ENCODE data around the gene CCDC152. TPM values are rescaled to one million over a fixed set of nuclear protein-coding genes. Genes with fewer than 3 reads are reported as not detected.
"Not testable (repeated sequence)": the region's sequence is repeated elsewhere in the genome, so short reads cannot be mapped to it uniquely, and the experiment has no call there.

Gene CCDC152
- total and polyA plus RNA-seq, 2 donors (not counting 3 experiments of a cell fraction or from before 2014, with no cell fraction given), result 0.48 to 2.8 TPM

- H3K9me1 ChIP-seq (replicated peaks; ENCODE audit: control insufficient read depth, extremely low read depth, insufficient read depth, low read length), result no peaks in the 10 kb centered on the region
- H3K79me2 ChIP-seq (ENCODE audit: control insufficient read depth, insufficient read depth, low read length), result no peaks in the 10 kb centered on the region
- no peak for FAIRE-seq
- dilution Hi-C loops (cut with MboI; ENCODE audit: extremely low pct_ligation_motif_present, low sequenced_read_pairs) (no loop called here), intact Hi-C loops (cut with micrococcal nuclease) (no loop called here)
- H3K36me3 ChIP-seq (ENCODE audit: control insufficient read depth in 2 of 2, extremely low read depth in 1 of 2, insufficient read depth in 2 of 2, low read length in 2 of 2), result no peaks in the 10 kb centered on the region
- no peaks in the 10 kb centered on the region for H3K9me3 ChIP-seq (replicated peaks; ENCODE audit: control insufficient read depth, insufficient read depth, low read length)
- no peaks in the 10 kb centered on the region for H3K27me3 ChIP-seq (ENCODE audit: control insufficient read depth in 2 of 2, insufficient read depth in 2 of 2, low read length in 2 of 2)
- DNase-seq (ENCODE audit: low read depth, low spot score), result no peak
- no peak overlapping the region for H3K4me2 ChIP-seq (ENCODE audit: insufficient read depth, low read length)
- no peak for TF ChIP-seq FOS (IDR thresholded peaks at IDR 0.05; ENCODE audit: borderline replicate concordance, insufficient read depth, low read length)
- no peak for TF ChIP-seq MYC (IDR thresholded peaks at IDR 0.05; ENCODE audit: low read depth, low read length)
- no peak for TF ChIP-seq POLR2AphosphoS5 (IDR thresholded peaks at IDR 0.05; ENCODE audit: insufficient read depth, low read depth, low read length)
- no peak for TF ChIP-seq CTCF (IDR thresholded peaks at IDR 0.05; ENCODE audit: extremely low read depth in 1 of 2, insufficient read depth in 1 of 2, low read depth in 1 of 2, low read length in 2 of 2)
- no peak for TF ChIP-seq JUN (IDR thresholded peaks at IDR 0.05; ENCODE audit: borderline replicate concordance, insufficient read depth, insufficient read length, low read depth)
- no peak for TF ChIP-seq EZH2 (IDR thresholded peaks at IDR 0.05; ENCODE audit: borderline replicate concordance, low read depth, low read length, severe bottlenecking)
- TF ChIP-seq POLR2A (IDR thresholded peaks at IDR 0.05; ENCODE audit: low read depth, low read length), result no peak
- no peak for TF ChIP-seq GATA2 (IDR thresholded peaks at IDR 0.05; ENCODE audit: insufficient read depth, insufficient read length, low read depth, low read length)
- no peak for TF ChIP-seq MAX (IDR thresholded peaks at IDR 0.05; ENCODE audit: insufficient read depth, insufficient read length)
- no TSS peak for BruUV-seq (replicated peaks)
- no peak overlapping the region for H3K27ac ChIP-seq (ENCODE audit: insufficient read depth, low read depth, low read length)
- no peak overlapping the region for H3K4me3 ChIP-seq (replicated peaks in 1 of 3; ENCODE audit: insufficient read depth in 1 of 3, low read depth in 1 of 3, low read length in 3 of 3)
- POLR2A ChIA-PET, result no interaction called here
- no peak overlapping the region for H2AFZ ChIP-seq (ENCODE audit: low read depth, low read length)
- no peak overlapping the region for H3K9ac ChIP-seq (replicated peaks; ENCODE audit: extremely low read depth, insufficient read depth, low read length)
- no peaks in the 10 kb centered on the region for H3K4me1 ChIP-seq (ENCODE audit: control insufficient read depth, extremely low read depth, insufficient read depth, low read length)
- no peaks in the 10 kb centered on the region for H4K20me1 ChIP-seq (replicated peaks; ENCODE audit: control insufficient read depth, extremely low read depth, insufficient read depth, low read length)
- CTCF ChIA-PET, result no interaction called here
Measured at GRCh38 chr5:42813533-42813932, 56.9 kb downstream of the CCDC152 start.

- H3K27ac ChIP-seq (ENCODE audit: insufficient read depth, low read depth, low read length); H3K9me1 ChIP-seq (replicated peaks; ENCODE audit: control insufficient read depth, extremely low read depth, insufficient read depth, low read length); H4K20me1 ChIP-seq (replicated peaks; ENCODE audit: control insufficient read depth, extremely low read depth, insufficient read depth, low read length); H3K27me3 ChIP-seq (ENCODE audit: control insufficient read depth in 2 of 2, insufficient read depth in 2 of 2, low read length in 2 of 2); H2AFZ ChIP-seq (ENCODE audit: low read depth, low read length); dilution Hi-C loops (cut with MboI; ENCODE audit: extremely low pct_ligation_motif_present, low sequenced_read_pairs); H3K9me3 ChIP-seq (replicated peaks; ENCODE audit: control insufficient read depth, insufficient read depth, low read length); H3K4me2 ChIP-seq (ENCODE audit: insufficient read depth, low read length); H3K36me3 ChIP-seq (ENCODE audit: control insufficient read depth in 2 of 2, extremely low read depth in 1 of 2, insufficient read depth in 2 of 2, low read length in 2 of 2); DNase-seq (ENCODE audit: low read depth, low spot score); H3K4me1 ChIP-seq (ENCODE audit: control insufficient read depth, extremely low read depth, insufficient read depth, low read length); POLR2A ChIA-PET; intact Hi-C loops (cut with micrococcal nuclease); BruUV-seq (replicated peaks); FAIRE-seq; CTCF ChIA-PET; H3K9ac ChIP-seq (replicated peaks; ENCODE audit: extremely low read depth, insufficient read depth, low read length); H3K79me2 ChIP-seq (ENCODE audit: control insufficient read depth, insufficient read depth, low read length); H3K4me3 ChIP-seq (replicated peaks in 1 of 3; ENCODE audit: insufficient read depth in 1 of 3, low read depth in 1 of 3, low read length in 3 of 3): not testable (repeated sequence)
Measured at GRCh38 chr5:42816546-42816945, 59.9 kb downstream of the CCDC152 start.
